KMS-11 (cell line): Measurements from ENCODE around the gene TBL1X.
"Not testable (repeated sequence)": the region's sequence is repeated elsewhere in the genome, so short reads cannot be mapped to it uniquely, and the experiment has no call there.

Experiments
- H2AFZ ChIP-seq: fragments of 200-600 bp; sonication (generic); 2 replicates; pipeline ENCODE4 v1.6.1; 2016; ENCODE audit warnings: antibody characterized with exemption, mixed run types, low read depth
- H3K27ac ChIP-seq: fragments of 200-600 bp; sonication (generic); 2 replicates; pipeline ENCODE4 v1.6.1; 2016; ENCODE audit warnings: mild to moderate bottlenecking, mixed run types
- H3K27me3 ChIP-seq: fragments of 200-600 bp; sonication (generic); 2 replicates; pipeline ENCODE4 v1.6.1; 2017; ENCODE audit warnings: mild to moderate bottlenecking, low read depth, mixed run types, moderate library complexity; ENCODE audit not compliant: insufficient read depth
- H3K36me3 ChIP-seq: fragments of 200-600 bp; sonication (generic); 2 replicates; pipeline ENCODE4 v1.6.1; 2017; ENCODE audit warnings: mild to moderate bottlenecking, mixed run types; ENCODE audit not compliant: insufficient read depth
- H3K4me1 ChIP-seq: fragments of 200-600 bp; sonication (generic); 2 replicates; pipeline ENCODE4 v1.6.1; 2016; ENCODE audit warnings: mild to moderate bottlenecking, low read depth, mixed run types; ENCODE audit not compliant: poor library complexity, severe bottlenecking
- H3K4me2 ChIP-seq: fragments of 200-600 bp; sonication (generic); 2 replicates; pipeline ENCODE4 v1.7.0; 2016; ENCODE audit warnings: mild to moderate bottlenecking, mixed run types
- H3K4me3 ChIP-seq: fragments of 200-600 bp; sonication (generic); IDR thresholded peaks from 2 replicates; pipeline ENCODE4 v1.6.1; 2017; ENCODE audit warnings: low read depth, low read length, mixed read lengths; ENCODE audit not compliant: insufficient read depth
- H3K79me2 ChIP-seq: fragments of 200-600 bp; sonication (generic); 2 replicates; pipeline ENCODE4 v1.6.1; 2016; ENCODE audit warnings: low read depth, mixed run types; ENCODE audit not compliant: insufficient read depth
- H3K9ac ChIP-seq: fragments of 200-600 bp; sonication (generic); 2 replicates; pipeline ENCODE4 v1.6.1; 2016; ENCODE audit warnings: mild to moderate bottlenecking, mixed run types
- H4K20me1 ChIP-seq: fragments of 200-600 bp; sonication (generic); 2 replicates; pipeline ENCODE4 v1.6.1; 2016; ENCODE audit warnings: mild to moderate bottlenecking, mixed run types; ENCODE audit not compliant: insufficient read depth
- CTCF ChIP-seq: fragments of 200-600 bp; sonication (generic); conservative IDR thresholded peaks from 2 replicates; pipeline ENCODE4 v1.6.1; 2017; ENCODE audit warnings: low read depth, mild to moderate bottlenecking, antibody characterized with exemption, low read length, moderate library complexity, mixed read lengths

TBL1X gene

DNA sequence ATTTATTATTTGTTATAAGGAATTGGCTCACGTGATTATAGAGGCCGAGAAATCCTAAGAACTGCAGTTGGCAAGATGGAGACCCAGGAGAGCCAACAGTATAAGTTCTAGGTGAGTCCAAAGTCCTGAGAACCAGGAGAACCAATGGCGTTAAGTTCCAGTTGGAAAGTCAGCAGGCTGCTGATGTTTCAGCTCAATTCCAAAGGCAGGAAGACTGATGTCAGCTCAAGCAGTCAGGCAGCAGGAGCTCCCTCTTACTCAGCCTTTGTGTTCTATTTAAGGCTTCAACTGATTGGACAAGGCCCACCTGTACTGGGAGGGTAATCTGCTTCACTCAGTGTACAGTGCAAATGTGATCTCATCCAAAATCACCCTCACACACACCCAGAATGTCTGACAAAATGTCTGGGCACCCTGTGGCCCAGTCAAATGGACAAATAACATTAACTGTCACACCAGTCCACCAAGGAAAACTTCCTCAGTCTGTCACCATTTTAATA lies 30.8 kb upstream of the TBL1X start:
- Histone ChIP-seq H3K27me3 (no peaks in the 10 kb centered on the region), H3K4me3 (no peak overlapping the region), H3K27ac (no peak overlapping the region), H2AFZ (no peak overlapping the region), H3K79me2 (no peaks in the 10 kb centered on the region), H3K9ac (no peak overlapping the region), H3K4me1 (no peaks in the 10 kb centered on the region), H3K36me3 (no peaks in the 10 kb centered on the region), H4K20me1 (no peaks in the 10 kb centered on the region), H3K4me2 (no peak overlapping the region)
- no peak for TF ChIP-seq CTCF

DNA sequence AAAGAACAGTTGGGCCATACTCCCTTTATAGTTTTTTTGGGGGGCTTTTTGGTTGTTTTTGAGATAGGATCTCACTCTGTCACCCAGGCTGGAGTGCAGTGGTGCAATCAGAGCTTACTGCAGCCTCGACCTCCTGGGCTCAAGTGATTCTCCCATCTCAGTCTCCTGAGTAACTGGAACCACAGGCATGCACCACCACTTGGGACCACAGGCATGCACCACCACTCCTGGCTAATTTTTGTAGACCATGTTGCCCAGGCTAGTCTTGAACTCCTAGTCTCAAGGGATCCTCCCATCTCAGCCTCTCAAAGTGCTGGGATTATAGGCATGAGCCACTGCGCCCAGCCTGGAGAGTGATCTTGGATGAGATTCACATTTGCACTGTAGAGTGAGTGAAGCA lies 29.8 kb upstream of the TBL1X start:
- not testable (repeated sequence) for H3K4me3 ChIP-seq, H2AFZ ChIP-seq, H4K20me1 ChIP-seq

DNA sequence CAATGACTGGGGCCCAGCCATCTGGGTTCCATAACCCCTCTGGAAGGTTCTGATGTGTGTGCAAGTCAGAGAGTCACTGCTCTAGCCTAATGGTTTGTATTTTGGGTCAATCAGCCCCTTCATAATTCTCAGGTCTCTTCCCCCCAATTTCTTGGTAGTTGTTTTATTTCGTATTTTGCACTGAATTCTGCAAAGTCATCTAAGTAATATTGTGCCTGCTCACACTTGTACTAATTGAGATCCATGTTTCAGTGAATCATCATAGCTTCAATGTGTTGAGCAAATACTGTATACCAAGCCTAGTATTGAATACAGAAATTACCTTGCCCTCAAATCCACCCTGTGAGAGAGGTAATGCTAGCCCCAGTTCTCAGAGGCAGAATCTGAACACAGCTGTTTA lies 28.0 kb upstream of the TBL1X start:
- TF ChIP-seq CTCF = no peak
- Histone ChIP-seq H3K4me2 (no peak overlapping the region), H3K27ac (no peak overlapping the region), H3K9ac (no peak overlapping the region), H3K36me3 (no peaks in the 10 kb centered on the region), H3K4me1 (peaks cover 2% of the 10 kb centered on the region), H3K4me3 (no peak overlapping the region), H4K20me1 (no peaks in the 10 kb centered on the region), H3K27me3 (no peaks in the 10 kb centered on the region), H2AFZ (no peak overlapping the region), H3K79me2 (no peaks in the 10 kb centered on the region)

More for the DNA sequence above, 29.8 kb upstream of the TBL1X start:
- H3K4me1 ChIP-seq, H3K27me3 ChIP-seq, H3K79me2 ChIP-seq, H3K9ac ChIP-seq, H3K27ac ChIP-seq, H3K36me3 ChIP-seq, H3K4me2 ChIP-seq: not testable (repeated sequence)

GRCh38 chrX:9438933-9439494 lies 25.8 kb upstream of the TBL1X start:
- no peaks in the 10 kb centered on the region for H4K20me1 ChIP-seq
- H3K36me3 ChIP-seq = no peaks in the 10 kb centered on the region
- no peak overlapping the region for H3K9ac ChIP-seq
- no peak overlapping the region for H3K27ac ChIP-seq
- no peak overlapping the region for H3K4me2 ChIP-seq
- H3K79me2 ChIP-seq = no peaks in the 10 kb centered on the region
- no peak overlapping the region for H2AFZ ChIP-seq
- no peak for TF ChIP-seq CTCF
- H3K4me3 ChIP-seq = no peak overlapping the region
- no peaks in the 10 kb centered on the region for H3K27me3 ChIP-seq
- H3K4me1 ChIP-seq = peaks cover 2% of the 10 kb centered on the region

DNA sequence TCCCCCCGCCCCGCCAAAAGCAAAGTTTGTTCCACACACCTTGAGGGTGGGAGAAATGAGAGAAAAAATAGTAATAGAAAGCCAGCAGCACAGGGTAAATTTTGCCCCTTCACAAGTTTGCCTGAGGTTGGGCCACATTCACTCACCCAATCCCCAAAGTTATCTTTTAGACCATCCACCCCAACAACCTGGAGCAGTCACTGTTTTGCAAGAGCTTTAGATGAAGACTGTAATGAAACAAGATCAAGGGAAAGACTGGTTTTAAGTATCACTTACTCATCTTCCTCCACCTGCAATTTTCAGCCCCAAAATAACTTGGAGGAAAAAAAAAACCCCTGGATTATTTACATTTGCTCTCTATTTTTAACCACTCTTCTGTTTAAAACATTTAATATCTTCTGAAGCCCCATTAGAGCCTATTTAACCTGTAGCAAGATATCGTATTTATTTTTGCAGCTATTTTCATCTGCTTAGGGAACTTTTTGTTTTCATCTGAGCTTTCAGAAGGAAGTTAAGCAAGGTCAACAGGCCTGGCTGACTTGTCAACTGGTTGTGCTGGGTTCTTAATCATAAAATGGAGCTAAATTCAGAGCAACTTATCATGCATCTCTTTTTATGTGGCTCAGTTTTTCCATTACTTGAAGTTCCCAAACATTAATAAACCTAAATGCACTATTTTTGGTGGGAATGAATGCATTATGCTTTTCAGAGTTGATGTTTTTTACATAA lies 24.6 kb upstream of the TBL1X start:
- H3K27me3 ChIP-seq = no peaks in the 10 kb centered on the region
- peaks cover 2% of the 10 kb centered on the region for H3K4me1 ChIP-seq
- no peak overlapping the region for H3K4me2 ChIP-seq
- no peak for TF ChIP-seq CTCF
- H3K36me3 ChIP-seq = no peaks in the 10 kb centered on the region
- H3K79me2 ChIP-seq = no peaks in the 10 kb centered on the region
- no peak overlapping the region for H2AFZ ChIP-seq
- no peak overlapping the region for H3K4me3 ChIP-seq
- H3K27ac ChIP-seq = no peak overlapping the region
- H4K20me1 ChIP-seq = no peaks in the 10 kb centered on the region
- H3K9ac ChIP-seq = no peak overlapping the region
